Upper lobe of left lung (tissue), 4 donors: ENCODE measurements around the gene EPM2A.

ENCODE experiments used
- EP300 ChIP-seq, 4 donors: sonication (generic); formaldehyde crosslinking; IDR thresholded peaks; one replicate each; pipeline ENCODE4 v1.5.1; 2017; ENCODE audit warnings: antibody characterized with exemption in 4 of 4, control low read depth in 2 of 4
- POLR2A ChIP-seq, 4 donors: fragments of 450-650 bp; IDR thresholded peaks; one replicate each; pipeline ENCODE4 v1.5.1; 2016 to 2017; ENCODE audit warnings: antibody characterized with exemption in 4 of 4, mild to moderate bottlenecking in 2 of 4
- POLR2AphosphoS5 ChIP-seq, 2 donors: sonication (generic); formaldehyde crosslinking; IDR thresholded peaks; one replicate each; pipeline ENCODE4 v1.5.1; 2017; ENCODE audit warnings: antibody characterized with exemption in 2 of 2
- TF ChIP-seq, protein P1 (sequence below), 6 experiments: fragments of 450-650 bp in 4 of 6; fragments of 200-600 bp in 2 of 6; sonication (generic) in 2 of 6; IDR thresholded peaks; one replicate each; pipeline ENCODE4 v1.5.1; 2016 to 2019; ENCODE audit warnings: antibody characterized with exemption in 6 of 6

DNA sequence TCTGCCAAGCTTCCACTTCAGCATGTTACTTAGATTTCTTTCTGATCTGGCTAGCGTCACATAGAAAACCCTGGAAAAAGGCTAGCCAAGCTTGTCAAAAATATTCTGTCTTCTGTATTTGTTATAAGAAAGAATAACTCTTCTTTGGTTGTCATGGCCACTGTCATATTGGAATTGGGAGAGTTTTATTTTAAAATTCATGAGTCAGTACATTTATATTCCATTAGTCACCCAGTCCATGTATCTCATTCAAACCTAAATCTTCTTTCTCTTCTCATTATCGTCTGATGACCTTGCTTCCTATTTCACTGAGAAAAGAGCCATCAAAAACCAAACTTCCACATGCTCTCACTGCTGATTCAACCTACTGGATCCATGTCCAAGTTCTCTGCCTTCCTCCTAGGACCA is 65.7 kb downstream of the EPM2A start:
- TF ChIP-seq, protein P1, sequence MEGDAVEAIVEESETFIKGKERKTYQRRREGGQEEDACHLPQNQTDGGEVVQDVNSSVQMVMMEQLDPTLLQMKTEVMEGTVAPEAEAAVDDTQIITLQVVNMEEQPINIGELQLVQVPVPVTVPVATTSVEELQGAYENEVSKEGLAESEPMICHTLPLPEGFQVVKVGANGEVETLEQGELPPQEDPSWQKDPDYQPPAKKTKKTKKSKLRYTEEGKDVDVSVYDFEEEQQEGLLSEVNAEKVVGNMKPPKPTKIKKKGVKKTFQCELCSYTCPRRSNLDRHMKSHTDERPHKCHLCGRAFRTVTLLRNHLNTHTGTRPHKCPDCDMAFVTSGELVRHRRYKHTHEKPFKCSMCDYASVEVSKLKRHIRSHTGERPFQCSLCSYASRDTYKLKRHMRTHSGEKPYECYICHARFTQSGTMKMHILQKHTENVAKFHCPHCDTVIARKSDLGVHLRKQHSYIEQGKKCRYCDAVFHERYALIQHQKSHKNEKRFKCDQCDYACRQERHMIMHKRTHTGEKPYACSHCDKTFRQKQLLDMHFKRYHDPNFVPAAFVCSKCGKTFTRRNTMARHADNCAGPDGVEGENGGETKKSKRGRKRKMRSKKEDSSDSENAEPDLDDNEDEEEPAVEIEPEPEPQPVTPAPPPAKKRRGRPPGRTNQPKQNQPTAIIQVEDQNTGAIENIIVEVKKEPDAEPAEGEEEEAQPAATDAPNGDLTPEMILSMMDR (IDR thresholded peaks at IDR 0.05): no peak
- TF ChIP-seq POLR2A (IDR thresholded peaks at IDR 0.05) (no peak), POLR2AphosphoS5 (IDR thresholded peaks at IDR 0.05) (no peak), EP300 (IDR thresholded peaks at IDR 0.05) (no peak)
